DOHH2 (cell line): ENCODE results near the gene ALOXE3.

Experiments used
- H3F3A ChIP-seq: fragments of 200-600 bp; sonication (generic), shearing (Covaris generic); 2 replicates; pipeline ENCODE4 v1.6.0; 2016; ENCODE audit warnings: antibody characterized with exemption, mild to moderate bottlenecking; ENCODE audit not compliant: control insufficient read depth, insufficient read depth
- H3K27ac ChIP-seq: fragments of 200-600 bp; sonication (generic); 2 replicates; pipeline ENCODE4 v1.5.1; 2014; ENCODE audit warnings: low read depth, mild to moderate bottlenecking, low read length, moderate library complexity
- H3K27me3 ChIP-seq: fragments of 200-600 bp; sonication (generic); 2 replicates; pipeline ENCODE4 v1.6.1; 2014; ENCODE audit warnings: mild to moderate bottlenecking, low read length, mixed read lengths; ENCODE audit not compliant: control insufficient read depth
- H3K36me3 ChIP-seq: fragments of 200-600 bp; sonication (generic); 2 replicates; pipeline ENCODE4 v1.6.1; 2014; ENCODE audit warnings: mild to moderate bottlenecking, low read length, moderate library complexity, mixed read lengths; ENCODE audit not compliant: control insufficient read depth
- H3K4me1 ChIP-seq: fragments of 200-600 bp; sonication (generic); 2 replicates; pipeline ENCODE4 v1.6.1; 2014; ENCODE audit warnings: mild to moderate bottlenecking, low read length, mixed read lengths; ENCODE audit not compliant: control insufficient read depth
- H3K4me2 ChIP-seq: fragments of 200-600 bp; sonication (generic); 2 replicates; pipeline ENCODE4 v1.6.0; 2014; ENCODE audit warnings: mild to moderate bottlenecking, low read length, moderate library complexity
- H3K4me3 ChIP-seq: fragments of 200-600 bp; sonication (generic); 2 replicates; pipeline ENCODE4 v1.5.1; 2014; ENCODE audit warnings: mild to moderate bottlenecking, low read length, mixed read lengths
- H3K79me2 ChIP-seq: fragments of 200-600 bp; sonication (generic); 2 replicates; pipeline ENCODE4 v1.6.1; 2014; ENCODE audit warnings: mild to moderate bottlenecking, low read length, mixed read lengths; ENCODE audit not compliant: control insufficient read depth
- H3K9me2 ChIP-seq: fragments of 200-600 bp; sonication (generic); replicated peaks from 2 replicates; pipeline ENCODE4 v1.6.1; 2014; ENCODE audit warnings: mild to moderate bottlenecking, low read length, mixed read lengths; ENCODE audit not compliant: control insufficient read depth
- H3K9me3 ChIP-seq: fragments of 200-600 bp; sonication (generic); 2 replicates; pipeline ENCODE4 v1.6.1; 2014; ENCODE audit warnings: antibody characterized with exemption, low read length, mixed read lengths; ENCODE audit not compliant: control insufficient read depth, insufficient read depth
- H4K20me1 ChIP-seq: fragments of 200-600 bp; sonication (generic); 2 replicates; pipeline ENCODE4 v1.6.0; 2014; ENCODE audit warnings: low read depth, mild to moderate bottlenecking, antibody characterized with exemption, low read length, moderate library complexity; ENCODE audit not compliant: control insufficient read depth, insufficient read depth
- EZH2phosphoT487 ChIP-seq: fragments of 200-600 bp; sonication (generic); IDR thresholded peaks from 2 replicates; pipeline ENCODE4 v1.6.1; 2017; ENCODE audit warnings: borderline replicate concordance, mild to moderate bottlenecking, antibody characterized with exemption, low read length, moderate library complexity, mixed read lengths
- TF ChIP-seq, protein P1 (sequence below): fragments of 200-600 bp; sonication (generic); IDR thresholded peaks from one replicate; pipeline ENCODE4 v1.5.1; 2014; ENCODE audit warnings: antibody characterized with exemption, mild to moderate bottlenecking, low read depth, low read length; ENCODE audit not compliant: poor library complexity, severe bottlenecking

The ALOXE3 gene

DNA sequence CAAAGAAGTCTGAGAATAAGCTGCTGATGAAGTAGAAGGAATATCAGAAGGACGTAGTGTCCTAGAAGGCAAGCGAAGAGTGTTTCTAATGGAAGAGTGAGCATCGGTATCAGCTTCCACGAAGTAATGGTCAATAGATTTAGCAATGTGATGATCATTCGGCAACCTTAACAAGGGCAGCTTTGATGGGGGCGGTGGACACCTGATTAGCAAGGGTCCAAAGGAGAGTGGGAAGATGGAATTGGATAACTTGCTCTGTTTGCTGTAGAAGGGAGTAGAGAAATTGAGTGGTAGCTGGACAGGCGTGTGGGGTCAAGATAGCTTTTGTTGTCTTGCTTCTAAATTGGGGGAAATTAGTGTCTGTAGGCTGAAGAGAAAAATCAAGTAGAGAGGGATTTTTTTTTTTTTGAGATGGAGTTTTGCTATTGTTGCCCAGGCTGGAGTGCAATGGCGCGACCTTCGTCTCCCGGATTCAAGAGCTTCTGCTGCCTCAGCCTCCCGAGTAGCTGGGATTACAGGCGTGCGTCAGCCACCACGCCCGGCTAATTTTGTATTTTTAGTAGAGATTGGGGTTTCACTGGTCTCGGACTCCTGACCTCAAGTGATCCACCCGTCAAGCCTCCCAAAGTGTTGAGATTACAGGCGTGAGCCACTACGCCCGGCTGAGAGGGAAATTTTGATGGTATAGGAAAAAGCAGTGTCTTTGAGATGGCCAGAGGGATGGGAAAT, 19.5 kb upstream of the ALOXE3 start:
- no peaks in the 10 kb centered on the region for H3K9me2 ChIP-seq
- peak overlapping the region; percentile 79 for H3K4me3 ChIP-seq
- peaks cover 23% of the 10 kb centered on the region for H3K36me3 ChIP-seq
- H3K9me3 ChIP-seq, result no peaks in the 10 kb centered on the region
- no peaks in the 10 kb centered on the region for H4K20me1 ChIP-seq
- H3K4me2 ChIP-seq, result peak overlapping the region; percentile 85
- H3K27ac ChIP-seq, result peak overlapping the region; percentile 71; the same call in 1 of the 2 replicates
- TF ChIP-seq EZH2phosphoT487, result no peak
- TF ChIP-seq, protein P1, sequence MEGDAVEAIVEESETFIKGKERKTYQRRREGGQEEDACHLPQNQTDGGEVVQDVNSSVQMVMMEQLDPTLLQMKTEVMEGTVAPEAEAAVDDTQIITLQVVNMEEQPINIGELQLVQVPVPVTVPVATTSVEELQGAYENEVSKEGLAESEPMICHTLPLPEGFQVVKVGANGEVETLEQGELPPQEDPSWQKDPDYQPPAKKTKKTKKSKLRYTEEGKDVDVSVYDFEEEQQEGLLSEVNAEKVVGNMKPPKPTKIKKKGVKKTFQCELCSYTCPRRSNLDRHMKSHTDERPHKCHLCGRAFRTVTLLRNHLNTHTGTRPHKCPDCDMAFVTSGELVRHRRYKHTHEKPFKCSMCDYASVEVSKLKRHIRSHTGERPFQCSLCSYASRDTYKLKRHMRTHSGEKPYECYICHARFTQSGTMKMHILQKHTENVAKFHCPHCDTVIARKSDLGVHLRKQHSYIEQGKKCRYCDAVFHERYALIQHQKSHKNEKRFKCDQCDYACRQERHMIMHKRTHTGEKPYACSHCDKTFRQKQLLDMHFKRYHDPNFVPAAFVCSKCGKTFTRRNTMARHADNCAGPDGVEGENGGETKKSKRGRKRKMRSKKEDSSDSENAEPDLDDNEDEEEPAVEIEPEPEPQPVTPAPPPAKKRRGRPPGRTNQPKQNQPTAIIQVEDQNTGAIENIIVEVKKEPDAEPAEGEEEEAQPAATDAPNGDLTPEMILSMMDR, result no peak
- H3K4me1 ChIP-seq, result peaks cover 20% of the 10 kb centered on the region
- H3K79me2 ChIP-seq, result no peaks in the 10 kb centered on the region
- peaks cover 6% of the 10 kb centered on the region for H3F3A ChIP-seq
- peaks cover 8% of the 10 kb centered on the region for H3K27me3 ChIP-seq

DNA sequence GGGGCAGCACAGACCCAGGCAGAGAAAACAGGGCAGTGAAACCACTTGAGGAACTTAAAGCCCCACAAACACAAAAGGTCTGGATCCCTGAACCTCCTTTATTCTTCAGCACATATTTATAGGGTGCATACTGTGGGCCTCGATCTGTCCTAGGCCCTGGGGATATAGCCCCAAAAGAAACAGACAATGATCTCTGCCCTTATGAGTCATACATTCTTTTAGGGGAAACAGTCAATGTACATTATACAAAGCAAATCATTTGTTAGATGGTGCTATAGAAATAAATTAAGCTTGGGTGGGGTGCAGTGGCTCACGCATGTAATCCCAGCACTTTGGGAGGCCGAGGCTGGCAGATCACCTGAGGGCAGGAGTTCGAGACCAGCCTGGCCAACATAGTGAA, 15.6 kb upstream of the ALOXE3 start:
- Histone ChIP-seq H3K79me2 (no peaks in the 10 kb centered on the region), H3K4me1 (peaks cover 12% of the 10 kb centered on the region), H3K27me3 (peaks cover 27% of the 10 kb centered on the region), H3K36me3 (no peaks in the 10 kb centered on the region), H3K4me3 (no peak overlapping the region), H3K4me2 (no peak overlapping the region), H3K9me2 (no peaks in the 10 kb centered on the region), H3K9me3 (no peaks in the 10 kb centered on the region), H3K27ac (no peak overlapping the region), H3F3A (peaks cover 3% of the 10 kb centered on the region; the same call in 1 of the 2 replicates), H4K20me1 (no peaks in the 10 kb centered on the region)
- TF ChIP-seq EZH2phosphoT487, result no peak
- TF ChIP-seq, protein P1, result no peak

DNA sequence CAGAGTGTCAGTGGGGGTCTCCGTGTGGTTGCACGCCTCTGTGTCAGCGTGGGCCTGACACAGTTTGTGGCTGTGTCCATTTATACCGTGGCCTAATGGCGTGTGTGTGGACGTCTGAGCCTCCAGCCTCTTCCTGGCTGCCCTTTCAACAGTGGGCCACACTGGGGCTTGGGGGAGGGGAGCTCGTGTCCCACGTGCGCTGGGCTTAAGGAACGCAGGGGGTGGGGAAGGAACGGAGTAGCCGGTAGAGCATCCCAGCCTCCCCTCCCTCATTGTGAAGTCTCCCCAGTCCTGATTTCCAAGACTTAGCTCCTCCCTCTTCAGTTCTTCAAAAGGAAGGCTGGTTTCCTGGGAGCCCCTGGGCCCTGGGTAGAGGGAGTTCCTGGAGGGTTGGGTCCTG, 15.1 kb upstream of the ALOXE3 start:
- Histone ChIP-seq H3K4me3 (no peak overlapping the region), H3K9me3 (no peaks in the 10 kb centered on the region), H3F3A (0 out of 2 replicates have a peak, but pooled peaks cover 3% of the 10 kb centered on the region), H3K4me2 (no peak overlapping the region), H4K20me1 (no peaks in the 10 kb centered on the region), H3K27me3 (peaks cover 32% of the 10 kb centered on the region), H3K36me3 (no peaks in the 10 kb centered on the region), H3K9me2 (no peaks in the 10 kb centered on the region), H3K4me1 (peaks cover 12% of the 10 kb centered on the region), H3K79me2 (no peaks in the 10 kb centered on the region), H3K27ac (no peak overlapping the region)
- TF ChIP-seq, protein P1, result no peak
- no peak for TF ChIP-seq EZH2phosphoT487
